ENCODE measurements around the gene MRPL43.

The MRPL43 gene

GRCh38 chr10:100972115-100972903 lies 15.0 kb downstream of the MRPL43 start:
- Histone ChIP-seq H3K79me2 (ENCODE audit: insufficient read depth, low read length) (no peaks in the 10 kb centered on the region), H3K36me3 (ENCODE audit: insufficient read depth, low read length) (no peaks in the 10 kb centered on the region), H3K9ac (ENCODE audit: low read depth, low read length, poor library complexity, severe bottlenecking) (no peak overlapping the region), H3K9me3 (ENCODE audit: insufficient read depth, low read depth, low read length) (no peaks in the 10 kb centered on the region), H4K20me1 (ENCODE audit: insufficient read depth, low read length, poor library complexity, severe bottlenecking) (no peaks in the 10 kb centered on the region), H3K4me1 (ENCODE audit: insufficient read depth, low read length, poor library complexity, severe bottlenecking) (peaks cover 3% of the 10 kb centered on the region), H3K27me3 (ENCODE audit: insufficient read depth, low read length, poor library complexity, severe bottlenecking) (no peaks in the 10 kb centered on the region), H3K4me2 (ENCODE audit: low read depth, low read length, poor library complexity, severe bottlenecking) (no peak overlapping the region), H3K4me3 (ENCODE audit: low read length, poor library complexity, severe bottlenecking) (no peak overlapping the region), H3F3A (ENCODE audit: low read depth) (no peaks in the 10 kb centered on the region), H2AFZ (ENCODE audit: low read length) (no peak overlapping the region), H3K9me2 (replicated peaks; ENCODE audit: low read depth, low read length) (no peaks in the 10 kb centered on the region)
- no peak for TF ChIP-seq CTCF (conservative IDR thresholded peaks at IDR 0.05; ENCODE audit: low read length)
- no peak for TF ChIP-seq EZH2phosphoT487 (IDR thresholded peaks at IDR 0.05; ENCODE audit: borderline replicate concordance)

- no peak for TF ChIP-seq CTCF (conservative IDR thresholded peaks at IDR 0.05; ENCODE audit: low read length)
- no peak for TF ChIP-seq EZH2phosphoT487 (IDR thresholded peaks at IDR 0.05; ENCODE audit: borderline replicate concordance)
- H3K9me2 ChIP-seq (replicated peaks; ENCODE audit: low read depth, low read length): no peaks in the 10 kb centered on the region
- no peak overlapping the region for H3K4me3 ChIP-seq (ENCODE audit: low read length, poor library complexity, severe bottlenecking)
- no peaks in the 10 kb centered on the region for H3F3A ChIP-seq (ENCODE audit: low read depth)
- no peak overlapping the region for H3K4me2 ChIP-seq (ENCODE audit: low read depth, low read length, poor library complexity, severe bottlenecking)
- no peaks in the 10 kb centered on the region for H3K27me3 ChIP-seq (ENCODE audit: insufficient read depth, low read length, poor library complexity, severe bottlenecking)
- H3K4me1 ChIP-seq (ENCODE audit: insufficient read depth, low read length, poor library complexity, severe bottlenecking): peaks cover 3% of the 10 kb centered on the region
- no peaks in the 10 kb centered on the region; the same call in 1 of the 2 replicates for H3K36me3 ChIP-seq (ENCODE audit: insufficient read depth, low read length)
- no peak overlapping the region for H2AFZ ChIP-seq (ENCODE audit: low read length)
- no peak overlapping the region for H3K9ac ChIP-seq (ENCODE audit: low read depth, low read length, poor library complexity, severe bottlenecking)
- H3K9me3 ChIP-seq (ENCODE audit: insufficient read depth, low read depth, low read length): no peaks in the 10 kb centered on the region
- H4K20me1 ChIP-seq (ENCODE audit: insufficient read depth, low read length, poor library complexity, severe bottlenecking): no peaks in the 10 kb centered on the region
- no peaks in the 10 kb centered on the region for H3K79me2 ChIP-seq (ENCODE audit: insufficient read depth, low read length)
These were observed 16.1 kb downstream of the MRPL43 start for GRCh38 chr10:100970914-100971811.

GRCh38 chr10:100970076-100970913 lies 17.0 kb downstream of the MRPL43 start:
- no peaks in the 10 kb centered on the region for H3K9me2 ChIP-seq (replicated peaks; ENCODE audit: low read depth, low read length)
- H3F3A ChIP-seq (ENCODE audit: low read depth): no peaks in the 10 kb centered on the region
- H3K4me1 ChIP-seq (ENCODE audit: insufficient read depth, low read length, poor library complexity, severe bottlenecking): peaks cover 3% of the 10 kb centered on the region
- no peaks in the 10 kb centered on the region for H3K9me3 ChIP-seq (ENCODE audit: insufficient read depth, low read depth, low read length)
- no peak overlapping the region for H3K9ac ChIP-seq (ENCODE audit: low read depth, low read length, poor library complexity, severe bottlenecking)
- no peaks in the 10 kb centered on the region for H3K79me2 ChIP-seq (ENCODE audit: insufficient read depth, low read length)
- H3K4me3 ChIP-seq (ENCODE audit: low read length, poor library complexity, severe bottlenecking): no peak overlapping the region
- peaks cover 3% of the 10 kb centered on the region; the same call in 1 of the 2 replicates for H3K36me3 ChIP-seq (ENCODE audit: insufficient read depth, low read length)
- peak overlapping the region; percentile 49 for H3K4me2 ChIP-seq (ENCODE audit: low read depth, low read length, poor library complexity, severe bottlenecking)
- no peak for TF ChIP-seq CTCF (conservative IDR thresholded peaks at IDR 0.05; ENCODE audit: low read length)
- TF ChIP-seq EZH2phosphoT487 (IDR thresholded peaks at IDR 0.05; ENCODE audit: borderline replicate concordance): no peak
- H2AFZ ChIP-seq (ENCODE audit: low read length): no peak overlapping the region
- no peaks in the 10 kb centered on the region for H4K20me1 ChIP-seq (ENCODE audit: insufficient read depth, low read length, poor library complexity, severe bottlenecking)
- no peaks in the 10 kb centered on the region for H3K27me3 ChIP-seq (ENCODE audit: insufficient read depth, low read length, poor library complexity, severe bottlenecking)
